ENCODE measurements around the gene VWA8.

VWA8 gene

DNA sequence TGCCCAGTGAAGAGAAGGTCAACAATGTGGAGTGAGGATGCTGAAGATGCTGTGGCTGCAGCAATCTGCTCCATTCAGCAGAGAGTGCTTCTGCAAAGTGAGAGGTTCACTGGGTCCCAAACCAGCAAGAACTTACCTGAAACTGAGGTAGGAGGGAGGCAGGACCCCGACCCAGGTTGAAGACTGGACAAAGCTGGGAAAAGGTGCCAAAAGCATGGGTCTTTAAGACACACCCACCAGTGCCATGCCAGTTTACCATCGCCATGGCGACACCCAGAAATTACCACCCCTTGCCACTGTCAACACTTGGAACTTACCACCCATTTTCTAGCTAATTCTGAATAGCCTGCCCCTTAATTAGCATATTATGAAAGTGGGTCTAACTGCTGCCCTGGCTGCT, 432.9 kb downstream of the VWA8 start:
- Histone ChIP-seq H3K27me3 (ENCODE audit: control insufficient read depth, insufficient read depth, low read length) (no peaks in the 10 kb centered on the region), H3K9ac (ENCODE audit: low read depth, low read length) (no peak overlapping the region), H3K4me1 (ENCODE audit: control insufficient read depth, insufficient read depth, low read length) (no peaks in the 10 kb centered on the region), H3K36me3 (ENCODE audit: control insufficient read depth, insufficient read depth, low read length) (no peaks in the 10 kb centered on the region), H3K4me3 (ENCODE audit: low read depth, low read length) (no peak overlapping the region), H3K9me3 (ENCODE audit: control insufficient read depth, insufficient read depth, low read length) (no peaks in the 10 kb centered on the region)

DNA sequence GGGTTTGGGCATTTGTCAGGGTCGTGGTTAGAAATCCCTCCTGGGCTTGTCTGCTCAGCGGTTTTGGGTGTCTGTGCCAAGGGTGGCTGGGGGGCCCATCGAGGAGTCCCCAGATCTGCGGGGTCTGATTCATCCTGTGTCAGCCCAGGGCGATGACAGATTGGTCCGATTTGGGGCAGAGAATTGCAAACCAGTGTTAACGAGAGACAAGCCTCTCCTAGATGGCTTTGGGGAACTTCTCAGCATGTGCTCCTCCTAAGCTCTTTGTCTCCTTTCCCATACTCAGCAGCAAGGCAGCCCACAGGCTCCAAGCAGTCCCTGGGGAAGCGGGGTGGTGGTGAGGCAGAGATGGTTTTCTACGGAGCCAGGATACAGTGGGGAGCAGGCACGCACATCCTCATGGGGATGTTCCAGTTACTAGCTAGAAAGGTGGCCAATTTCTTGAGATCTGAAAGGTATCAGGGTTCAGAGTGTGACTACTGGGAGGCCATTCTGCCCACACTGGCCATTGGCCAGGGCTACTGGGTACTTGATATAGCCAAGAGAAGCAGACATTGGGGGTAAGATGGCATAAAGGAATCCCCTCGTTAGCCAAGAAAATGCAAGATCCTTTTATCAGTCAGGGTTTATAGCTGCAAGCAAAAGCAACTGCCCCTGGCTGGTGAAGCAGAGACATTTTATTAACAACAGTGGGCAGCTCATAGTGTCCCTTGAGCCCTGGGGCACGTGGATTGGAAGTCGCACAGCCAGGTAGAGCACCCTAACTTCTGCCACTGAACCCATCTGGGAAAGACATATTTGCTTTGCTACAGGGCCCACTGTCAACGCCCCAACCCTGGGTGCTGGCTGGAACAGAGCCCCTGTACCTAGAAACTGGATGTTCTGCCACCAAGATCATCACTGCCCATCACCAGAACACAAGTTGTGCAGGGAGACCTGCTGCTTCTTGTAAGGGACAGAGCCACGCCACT, 440.0 kb downstream of the VWA8 start:
- Histone ChIP-seq H3K27me3 (ENCODE audit: control insufficient read depth, insufficient read depth, low read length) (no peaks in the 10 kb centered on the region), H3K4me1 (ENCODE audit: control insufficient read depth, insufficient read depth, low read length) (no peaks in the 10 kb centered on the region), H3K9me3 (ENCODE audit: control insufficient read depth, insufficient read depth, low read length) (no peaks in the 10 kb centered on the region), H3K4me3 (ENCODE audit: low read depth, low read length) (no peak overlapping the region), H3K9ac (ENCODE audit: low read depth, low read length) (no peak overlapping the region), H3K36me3 (ENCODE audit: control insufficient read depth, insufficient read depth, low read length) (no peaks in the 10 kb centered on the region)

DNA sequence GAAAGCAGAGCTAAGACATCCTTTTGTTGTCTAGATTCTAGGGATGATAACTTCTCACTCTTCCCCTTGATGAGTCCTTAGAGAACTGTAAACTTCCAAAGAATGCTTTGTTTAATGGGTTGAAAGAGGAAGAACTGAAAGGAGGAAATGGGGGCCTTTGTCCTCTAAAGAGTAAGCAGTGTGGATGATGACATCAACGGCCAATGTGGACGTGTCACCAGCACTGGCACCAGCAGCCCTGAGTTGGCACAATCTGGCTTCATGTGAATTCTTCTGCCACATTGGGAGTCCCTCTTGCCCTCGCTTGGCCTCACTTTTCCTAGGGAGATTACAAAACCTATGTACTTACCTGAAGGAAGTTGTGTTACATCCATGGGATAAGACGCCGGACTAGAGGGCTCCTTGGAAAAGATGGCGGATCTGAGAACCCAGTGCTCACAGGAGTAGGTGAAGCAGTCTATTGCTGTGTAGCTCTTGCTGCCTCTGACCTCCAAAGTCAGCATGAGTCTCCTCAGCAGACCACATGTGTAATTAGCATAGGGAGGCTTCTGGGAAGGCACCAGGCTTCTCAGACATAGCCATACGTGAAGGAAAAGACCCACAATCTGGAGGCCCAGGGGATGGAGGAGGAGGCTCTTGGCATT, 440.8 kb downstream of the VWA8 start:
- no peaks in the 10 kb centered on the region for H3K27me3 ChIP-seq (ENCODE audit: control insufficient read depth, insufficient read depth, low read length)
- no peak overlapping the region for H3K9ac ChIP-seq (ENCODE audit: low read depth, low read length)
- H3K36me3 ChIP-seq (ENCODE audit: control insufficient read depth, insufficient read depth, low read length) = no peaks in the 10 kb centered on the region
- no peaks in the 10 kb centered on the region for H3K9me3 ChIP-seq (ENCODE audit: control insufficient read depth, insufficient read depth, low read length)
- H3K4me3 ChIP-seq (ENCODE audit: low read depth, low read length) = no peak overlapping the region
- no peaks in the 10 kb centered on the region for H3K4me1 ChIP-seq (ENCODE audit: control insufficient read depth, insufficient read depth, low read length)

Measured in iPS-15b (cell line).